ENCODE results near the gene UBE4B. TPM values are rescaled to one million over a fixed set of nuclear protein-coding genes. Genes with fewer than 3 reads are reported as not detected.

UBE4B gene
- total and polyA plus RNA-seq, 2 of the 4 experiments (the other 2 are of a cell fraction), result 26.5 to 39.3 TPM

GRCh38 chr1:10051656-10052055 lies 18.9 kb downstream of the UBE4B start:
- no peak overlapping the region for H2AK9ac ChIP-seq (replicated peaks; ENCODE audit: low read depth, low read length, poor library complexity)
- ATAC-seq (ENCODE audit: low read depth) (no peak), DNase-seq (no peak)
- ChIA-PET POLR2A (ENCODE audit: unreplicated experiment) (no interaction called here), CTCF (no interaction called here)
- H3K4ac ChIP-seq (ENCODE audit: low read depth, low read length), result no peak overlapping the region
- peaks cover 2% of the 10 kb centered on the region; the same call in 1 of the 2 replicates for H3K36me3 ChIP-seq (ENCODE audit: control insufficient read depth, insufficient read depth, low read length)
- no peak overlapping the region for H2BK20ac ChIP-seq (ENCODE audit: low read depth, low read length)
- no peak overlapping the region for H4K8ac ChIP-seq (ENCODE audit: low read depth in 2 of 2, low read length in 2 of 2)
- no peak overlapping the region for H4K91ac ChIP-seq (ENCODE audit: insufficient read depth, low read depth, low read length)
- H4K20me1 ChIP-seq (ENCODE audit: insufficient read depth, low read length), result peaks cover 49% of the 10 kb centered on the region
- no peak overlapping the region for H3K27ac ChIP-seq (ENCODE audit: insufficient read depth, low read length)
- no TSS peak for BruUV-seq (replicated peaks)
- peaks cover 6% of the 10 kb centered on the region for H3K4me1 ChIP-seq (ENCODE audit: control insufficient read depth, insufficient read depth, low read length)
- no peak overlapping the region for H3K14ac ChIP-seq (replicated peaks; ENCODE audit: low read depth, low read length)
- intact Hi-C loops (cut with micrococcal nuclease) (no loop called here), in situ Hi-C loops (cut with MboI; ENCODE audit: low sequenced_read_pairs) (no loop called here), dilution Hi-C loops (cut with HindIII; ENCODE audit: low sequenced_read_pairs, unreplicated experiment) (no loop called here)
- no peak overlapping the region for H3K4me3 ChIP-seq (ENCODE audit: insufficient read depth, low read depth, low read length)
- no peak overlapping the region for H2BK120ac ChIP-seq (ENCODE audit: low read depth, low read length)
- H3K9ac ChIP-seq (ENCODE audit: low read depth, low read length), result no peak overlapping the region
- peaks cover 16% of the 10 kb centered on the region for H3K9me1 ChIP-seq (ENCODE audit: insufficient read depth, low read length)
- H3K9me3 ChIP-seq (ENCODE audit: control insufficient read depth, insufficient read depth, low read length), result no peaks in the 10 kb centered on the region
- H4K5ac ChIP-seq (ENCODE audit: low read depth, low read length), result no peak overlapping the region
- no CpG with 5 or more reads among the region's 1 CpG for WGBS, 2 experiments (ENCODE audit: extremely low coverage in 2 of 2, insufficient read length in 1 of 2)
- H3K4me2 ChIP-seq (ENCODE audit: low read depth, low read length), result no peak overlapping the region
- H3K18ac ChIP-seq (ENCODE audit: low read depth, low read length), result no peak overlapping the region
- no peak overlapping the region for H3K56ac ChIP-seq (ENCODE audit: extremely low read depth, insufficient read depth, low read length)
- no peak overlapping the region for H2AK5ac ChIP-seq (ENCODE audit: low read depth, low read length)
- H2BK5ac ChIP-seq (ENCODE audit: low read depth, low read length, poor library complexity, severe bottlenecking), result no peak overlapping the region
- H3K23ac ChIP-seq (ENCODE audit: low read depth, low read length), result peak overlapping the region; percentile 27; the same call in 1 of the 2 replicates
- no peaks in the 10 kb centered on the region for H3K27me3 ChIP-seq (ENCODE audit: control insufficient read depth, insufficient read depth, low read length)
- no peak overlapping the region for H2AFZ ChIP-seq (replicated peaks; ENCODE audit: low read length, poor library complexity)
- TF ChIP-seq FOS (IDR thresholded peaks at IDR 0.05; ENCODE audit: low read depth, low read length), result no peak
- TF ChIP-seq CEBPB (IDR thresholded peaks at IDR 0.05; ENCODE audit: low read depth, low read length), result no peak
- TF ChIP-seq CHD1 (IDR thresholded peaks at IDR 0.05; ENCODE audit: low read depth, low read length), result no peak
- no peak for TF ChIP-seq MAZ (IDR thresholded peaks at IDR 0.05; ENCODE audit: borderline replicate concordance, low read depth, low read length)
- no peak for TF ChIP-seq SMC3 (IDR thresholded peaks at IDR 0.05; ENCODE audit: low read depth, low read length)
- TF ChIP-seq POLR2A (IDR thresholded peaks at IDR 0.05; ENCODE audit: low read depth, low read length), result no peak
- no peak for TF ChIP-seq ELK1 (IDR thresholded peaks at IDR 0.05; ENCODE audit: borderline replicate concordance, low read depth, low read length)
- no peak for TF ChIP-seq RCOR1 (IDR thresholded peaks at IDR 0.05; ENCODE audit: insufficient replicate concordance, low read length)
- TF ChIP-seq USF2 (IDR thresholded peaks at IDR 0.05; ENCODE audit: low read depth, low read length), result no peak
- no peak for TF ChIP-seq BHLHE40 (IDR thresholded peaks at IDR 0.05; ENCODE audit: low read depth, low read length)
- TF ChIP-seq MAFK (IDR thresholded peaks at IDR 0.05; ENCODE audit: low read depth, low read length), result no peak
- no peak for TF ChIP-seq CTCF (conservative IDR thresholded peaks at IDR 0.05; ENCODE audit: low read depth, low read length)
- TF ChIP-seq NFE2L2 (IDR thresholded peaks at IDR 0.05; ENCODE audit: low read depth, low read length), result no peak
- peaks cover 41 to 86% of the 10 kb centered on the region in 2 experiments for H3K79me1 ChIP-seq (ENCODE audit: low read depth in 1 of 2, low read length in 2 of 2)
- no peak overlapping the region for H2BK15ac ChIP-seq (ENCODE audit: low read depth, low read length)
